Measurements from ENCODE around the gene EFNB3.

DNA sequence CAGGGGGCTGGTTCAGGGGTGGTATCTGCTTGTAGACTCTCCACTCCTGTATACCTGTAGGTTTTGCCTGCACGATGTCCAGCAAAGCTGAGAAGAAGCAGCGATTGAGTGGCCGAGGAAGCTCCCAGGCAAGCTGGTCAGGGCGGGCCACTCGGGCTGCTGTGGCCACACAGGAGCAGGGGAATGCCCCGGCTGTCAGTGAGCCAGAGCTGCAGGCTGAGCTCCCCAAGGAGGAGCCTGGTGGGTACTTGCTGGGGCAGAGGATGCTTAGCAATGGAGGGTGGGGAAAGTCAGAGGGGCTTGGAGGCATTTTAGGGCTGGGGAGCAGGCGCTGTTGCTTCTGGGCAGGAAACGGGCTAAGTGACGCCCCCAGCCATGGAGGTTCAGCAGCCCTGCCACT lies 14.7 kb downstream of the EFNB3 start:
- no peak for TF ChIP-seq ZNF8 (CRISPR knock-in tag; IDR thresholded peaks at IDR 0.05)
- TF ChIP-seq, protein P1, sequence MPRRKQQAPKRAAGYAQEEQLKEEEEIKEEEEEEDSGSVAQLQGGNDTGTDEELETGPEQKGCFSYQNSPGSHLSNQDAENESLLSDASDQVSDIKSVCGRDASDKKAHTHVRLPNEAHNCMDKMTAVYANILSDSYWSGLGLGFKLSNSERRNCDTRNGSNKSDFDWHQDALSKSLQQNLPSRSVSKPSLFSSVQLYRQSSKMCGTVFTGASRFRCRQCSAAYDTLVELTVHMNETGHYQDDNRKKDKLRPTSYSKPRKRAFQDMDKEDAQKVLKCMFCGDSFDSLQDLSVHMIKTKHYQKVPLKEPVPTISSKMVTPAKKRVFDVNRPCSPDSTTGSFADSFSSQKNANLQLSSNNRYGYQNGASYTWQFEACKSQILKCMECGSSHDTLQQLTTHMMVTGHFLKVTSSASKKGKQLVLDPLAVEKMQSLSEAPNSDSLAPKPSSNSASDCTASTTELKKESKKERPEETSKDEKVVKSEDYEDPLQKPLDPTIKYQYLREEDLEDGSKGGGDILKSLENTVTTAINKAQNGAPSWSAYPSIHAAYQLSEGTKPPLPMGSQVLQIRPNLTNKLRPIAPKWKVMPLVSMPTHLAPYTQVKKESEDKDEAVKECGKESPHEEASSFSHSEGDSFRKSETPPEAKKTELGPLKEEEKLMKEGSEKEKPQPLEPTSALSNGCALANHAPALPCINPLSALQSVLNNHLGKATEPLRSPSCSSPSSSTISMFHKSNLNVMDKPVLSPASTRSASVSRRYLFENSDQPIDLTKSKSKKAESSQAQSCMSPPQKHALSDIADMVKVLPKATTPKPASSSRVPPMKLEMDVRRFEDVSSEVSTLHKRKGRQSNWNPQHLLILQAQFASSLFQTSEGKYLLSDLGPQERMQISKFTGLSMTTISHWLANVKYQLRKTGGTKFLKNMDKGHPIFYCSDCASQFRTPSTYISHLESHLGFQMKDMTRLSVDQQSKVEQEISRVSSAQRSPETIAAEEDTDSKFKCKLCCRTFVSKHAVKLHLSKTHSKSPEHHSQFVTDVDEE (CRISPR knock-in tag; IDR thresholded peaks at IDR 0.05), result no peak
- TF ChIP-seq RARB (CRISPR knock-in tag; IDR thresholded peaks at IDR 0.05), result no peak
- no peak for TF ChIP-seq ZFP30 (CRISPR knock-in tag; IDR thresholded peaks at IDR 0.05)
- TF ChIP-seq, protein P2, sequence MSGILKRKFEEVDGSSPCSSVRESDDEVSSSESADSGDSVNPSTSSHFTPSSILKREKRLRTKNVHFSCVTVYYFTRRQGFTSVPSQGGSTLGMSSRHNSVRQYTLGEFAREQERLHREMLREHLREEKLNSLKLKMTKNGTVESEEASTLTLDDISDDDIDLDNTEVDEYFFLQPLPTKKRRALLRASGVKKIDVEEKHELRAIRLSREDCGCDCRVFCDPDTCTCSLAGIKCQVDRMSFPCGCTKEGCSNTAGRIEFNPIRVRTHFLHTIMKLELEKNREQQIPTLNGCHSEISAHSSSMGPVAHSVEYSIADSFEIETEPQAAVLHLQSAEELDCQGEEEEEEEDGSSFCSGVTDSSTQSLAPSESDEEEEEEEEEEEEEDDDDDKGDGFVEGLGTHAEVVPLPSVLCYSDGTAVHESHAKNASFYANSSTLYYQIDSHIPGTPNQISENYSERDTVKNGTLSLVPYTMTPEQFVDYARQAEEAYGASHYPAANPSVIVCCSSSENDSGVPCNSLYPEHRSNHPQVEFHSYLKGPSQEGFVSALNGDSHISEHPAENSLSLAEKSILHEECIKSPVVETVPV (CRISPR knock-in tag; IDR thresholded peaks at IDR 0.05), result no peak
- TF ChIP-seq ZFP3 (CRISPR knock-in tag; IDR thresholded peaks at IDR 0.05), result no peak
- no peak for TF ChIP-seq ARNTL (CRISPR knock-in tag; IDR thresholded peaks at IDR 0.05; ENCODE audit: borderline replicate concordance, low read depth)
- TF ChIP-seq ZNF565 (CRISPR knock-in tag; conservative IDR thresholded peaks at IDR 0.05; ENCODE audit: low read depth), result no peak
